ENCODE results near the gene CFAP68. TPM values are rescaled to one million over a fixed set of nuclear protein-coding genes. Genes with fewer than 3 reads are reported as not detected.

Gene CFAP68
- total and polyA plus RNA-seq, 2 of the 13 experiments (the other 11 are each of a cell fraction or from before 2014, with no cell fraction given), result 22.2 to 25.6 TPM

DNA sequence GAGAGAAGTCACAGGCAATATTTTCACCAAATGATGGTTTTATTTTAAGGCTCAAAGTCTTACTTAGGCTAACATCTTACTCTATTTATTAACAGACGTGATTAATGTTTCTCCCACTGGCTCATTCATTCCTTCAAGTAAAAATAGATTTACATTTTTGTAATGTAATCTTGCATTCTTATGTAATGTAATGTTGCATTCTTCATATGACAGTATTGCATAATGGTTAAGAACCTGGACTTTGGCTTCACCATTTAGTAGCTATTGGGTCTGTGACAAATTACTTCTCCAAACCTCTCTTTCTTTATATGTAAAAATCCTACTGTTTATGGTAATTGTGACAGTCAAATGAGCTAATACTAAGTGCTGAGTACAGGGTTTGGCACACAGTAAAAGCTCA, 54.5 kb downstream of the CFAP68 start (continued):
- TF ChIP-seq, protein P1, sequence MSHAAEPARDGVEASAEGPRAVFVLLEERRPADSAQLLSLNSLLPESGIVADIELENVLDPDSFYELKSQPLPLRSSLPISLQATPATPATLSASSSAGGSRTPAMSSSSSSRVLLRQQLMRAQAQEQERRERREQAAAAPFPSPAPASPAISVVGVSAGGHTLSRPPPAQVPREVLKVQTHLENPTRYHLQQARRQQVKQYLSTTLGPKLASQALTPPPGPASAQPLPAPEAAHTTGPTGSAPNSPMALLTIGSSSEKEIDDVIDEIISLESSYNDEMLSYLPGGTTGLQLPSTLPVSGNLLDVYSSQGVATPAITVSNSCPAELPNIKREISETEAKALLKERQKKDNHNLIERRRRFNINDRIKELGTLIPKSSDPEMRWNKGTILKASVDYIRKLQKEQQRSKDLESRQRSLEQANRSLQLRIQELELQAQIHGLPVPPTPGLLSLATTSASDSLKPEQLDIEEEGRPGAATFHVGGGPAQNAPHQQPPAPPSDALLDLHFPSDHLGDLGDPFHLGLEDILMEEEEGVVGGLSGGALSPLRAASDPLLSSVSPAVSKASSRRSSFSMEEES (CRISPR knock-in tag; IDR thresholded peaks at IDR 0.05), result peak; percentile 54; the same call in 1 of the 2 replicates
- TF ChIP-seq, protein P2, sequence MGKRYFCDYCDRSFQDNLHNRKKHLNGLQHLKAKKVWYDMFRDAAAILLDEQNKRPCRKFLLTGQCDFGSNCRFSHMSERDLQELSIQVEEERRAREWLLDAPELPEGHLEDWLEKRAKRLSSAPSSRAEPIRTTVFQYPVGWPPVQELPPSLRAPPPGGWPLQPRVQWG (CRISPR knock-in tag; IDR thresholded peaks at IDR 0.05; ENCODE audit: borderline replicate concordance, low read depth), result no peak
- TF ChIP-seq NFRKB (IDR thresholded peaks at IDR 0.05), result no peak
- TF ChIP-seq, protein P3, sequence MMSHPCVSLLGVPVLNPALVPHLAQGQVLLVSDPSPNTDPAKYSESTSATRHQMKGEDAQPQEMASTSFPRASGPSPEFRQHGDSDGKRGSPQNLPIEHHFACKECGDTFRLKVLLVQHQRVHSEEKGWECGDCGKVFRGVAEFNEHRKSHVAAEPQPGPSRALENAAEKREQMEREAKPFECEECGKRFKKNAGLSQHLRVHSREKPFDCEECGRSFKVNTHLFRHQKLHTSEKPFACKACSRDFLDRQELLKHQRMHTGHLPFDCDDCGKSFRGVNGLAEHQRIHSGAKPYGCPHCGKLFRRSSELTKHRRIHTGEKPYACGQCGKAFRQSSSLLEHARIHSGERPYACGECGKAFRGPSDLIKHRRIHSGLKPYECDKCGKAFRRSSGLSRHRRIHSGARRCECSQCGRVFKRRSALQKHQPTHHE (CRISPR knock-in tag; IDR thresholded peaks at IDR 0.05; ENCODE audit: borderline replicate concordance), result no peak
- TF ChIP-seq, protein P4, sequence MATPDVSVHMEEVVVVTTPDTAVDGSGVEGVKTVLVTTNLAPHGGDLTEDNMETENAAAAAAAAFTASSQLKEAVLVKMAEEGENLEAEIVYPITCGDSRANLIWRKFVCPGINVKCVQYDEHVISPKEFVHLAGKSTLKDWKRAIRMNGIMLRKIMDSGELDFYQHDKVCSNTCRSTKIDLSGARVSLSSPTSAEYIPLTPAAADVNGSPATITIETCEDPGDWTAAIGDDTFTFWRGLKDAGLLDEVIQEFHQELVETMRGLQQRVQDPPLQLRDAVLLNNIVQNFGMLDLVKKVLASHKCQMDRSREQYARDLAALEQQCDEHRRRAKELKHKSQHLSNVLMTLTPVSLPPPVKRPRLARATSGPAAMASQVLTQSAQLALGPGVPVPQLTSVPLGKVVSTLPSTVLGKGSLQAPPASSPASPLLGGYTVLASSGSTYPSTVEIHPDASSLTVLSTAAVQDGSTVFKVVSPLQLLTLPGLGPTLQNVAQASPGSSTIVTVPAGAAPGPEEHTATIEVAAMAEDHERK (CRISPR knock-in tag; IDR thresholded peaks at IDR 0.05; ENCODE audit: low read depth), result no peak
- no peak for TF ChIP-seq MAZ (IDR thresholded peaks at IDR 0.05; ENCODE audit: borderline replicate concordance, low read depth, low read length)
- no peak for TF ChIP-seq MAZ (CRISPR knock-in tag; IDR thresholded peaks at IDR 0.05; ENCODE audit: low read depth)
- TF ChIP-seq, protein P5, sequence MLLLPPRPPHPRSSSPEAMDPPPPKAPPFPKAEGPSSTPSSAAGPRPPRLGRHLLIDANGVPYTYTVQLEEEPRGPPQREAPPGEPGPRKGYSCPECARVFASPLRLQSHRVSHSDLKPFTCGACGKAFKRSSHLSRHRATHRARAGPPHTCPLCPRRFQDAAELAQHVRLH (CRISPR knock-in tag; IDR thresholded peaks at IDR 0.05; ENCODE audit: borderline replicate concordance, low read depth), result no peak
- TF ChIP-seq SYNCRIP (IDR thresholded peaks at IDR 0.05; ENCODE audit: insufficient read depth, low read depth, low read length), result no peak
- peak; percentile 67 for TF ChIP-seq HNF4A (CRISPR knock-in tag; IDR thresholded peaks at IDR 0.05)
- TF ChIP-seq MYNN (CRISPR knock-in tag; IDR thresholded peaks at IDR 0.05; ENCODE audit: low read depth), result no peak
- TF ChIP-seq ZMAT3 (CRISPR knock-in tag; conservative IDR thresholded peaks at IDR 0.05), result no peak
- TF ChIP-seq ZNF572 (CRISPR knock-in tag; IDR thresholded peaks at IDR 0.05), result no peak
- TF ChIP-seq REPIN1 (CRISPR knock-in tag; IDR thresholded peaks at IDR 0.05; ENCODE audit: borderline replicate concordance, low read depth), result no peak
- no peak for TF ChIP-seq ZNF350 (CRISPR knock-in tag; IDR thresholded peaks at IDR 0.05; ENCODE audit: borderline replicate concordance, low read depth)
- TF ChIP-seq, protein P6, sequence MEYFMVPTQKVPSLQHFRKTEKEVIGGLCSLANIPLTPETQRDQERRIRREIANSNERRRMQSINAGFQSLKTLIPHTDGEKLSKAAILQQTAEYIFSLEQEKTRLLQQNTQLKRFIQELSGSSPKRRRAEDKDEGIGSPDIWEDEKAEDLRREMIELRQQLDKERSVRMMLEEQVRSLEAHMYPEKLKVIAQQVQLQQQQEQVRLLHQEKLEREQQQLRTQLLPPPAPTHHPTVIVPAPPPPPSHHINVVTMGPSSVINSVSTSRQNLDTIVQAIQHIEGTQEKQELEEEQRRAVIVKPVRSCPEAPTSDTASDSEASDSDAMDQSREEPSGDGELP (IDR thresholded peaks at IDR 0.05; ENCODE audit: borderline replicate concordance, low read depth), result no peak
- TF ChIP-seq NR2C2 (CRISPR knock-in tag; IDR thresholded peaks at IDR 0.05; ENCODE audit: borderline replicate concordance), result no peak
- TF ChIP-seq, protein P7, sequence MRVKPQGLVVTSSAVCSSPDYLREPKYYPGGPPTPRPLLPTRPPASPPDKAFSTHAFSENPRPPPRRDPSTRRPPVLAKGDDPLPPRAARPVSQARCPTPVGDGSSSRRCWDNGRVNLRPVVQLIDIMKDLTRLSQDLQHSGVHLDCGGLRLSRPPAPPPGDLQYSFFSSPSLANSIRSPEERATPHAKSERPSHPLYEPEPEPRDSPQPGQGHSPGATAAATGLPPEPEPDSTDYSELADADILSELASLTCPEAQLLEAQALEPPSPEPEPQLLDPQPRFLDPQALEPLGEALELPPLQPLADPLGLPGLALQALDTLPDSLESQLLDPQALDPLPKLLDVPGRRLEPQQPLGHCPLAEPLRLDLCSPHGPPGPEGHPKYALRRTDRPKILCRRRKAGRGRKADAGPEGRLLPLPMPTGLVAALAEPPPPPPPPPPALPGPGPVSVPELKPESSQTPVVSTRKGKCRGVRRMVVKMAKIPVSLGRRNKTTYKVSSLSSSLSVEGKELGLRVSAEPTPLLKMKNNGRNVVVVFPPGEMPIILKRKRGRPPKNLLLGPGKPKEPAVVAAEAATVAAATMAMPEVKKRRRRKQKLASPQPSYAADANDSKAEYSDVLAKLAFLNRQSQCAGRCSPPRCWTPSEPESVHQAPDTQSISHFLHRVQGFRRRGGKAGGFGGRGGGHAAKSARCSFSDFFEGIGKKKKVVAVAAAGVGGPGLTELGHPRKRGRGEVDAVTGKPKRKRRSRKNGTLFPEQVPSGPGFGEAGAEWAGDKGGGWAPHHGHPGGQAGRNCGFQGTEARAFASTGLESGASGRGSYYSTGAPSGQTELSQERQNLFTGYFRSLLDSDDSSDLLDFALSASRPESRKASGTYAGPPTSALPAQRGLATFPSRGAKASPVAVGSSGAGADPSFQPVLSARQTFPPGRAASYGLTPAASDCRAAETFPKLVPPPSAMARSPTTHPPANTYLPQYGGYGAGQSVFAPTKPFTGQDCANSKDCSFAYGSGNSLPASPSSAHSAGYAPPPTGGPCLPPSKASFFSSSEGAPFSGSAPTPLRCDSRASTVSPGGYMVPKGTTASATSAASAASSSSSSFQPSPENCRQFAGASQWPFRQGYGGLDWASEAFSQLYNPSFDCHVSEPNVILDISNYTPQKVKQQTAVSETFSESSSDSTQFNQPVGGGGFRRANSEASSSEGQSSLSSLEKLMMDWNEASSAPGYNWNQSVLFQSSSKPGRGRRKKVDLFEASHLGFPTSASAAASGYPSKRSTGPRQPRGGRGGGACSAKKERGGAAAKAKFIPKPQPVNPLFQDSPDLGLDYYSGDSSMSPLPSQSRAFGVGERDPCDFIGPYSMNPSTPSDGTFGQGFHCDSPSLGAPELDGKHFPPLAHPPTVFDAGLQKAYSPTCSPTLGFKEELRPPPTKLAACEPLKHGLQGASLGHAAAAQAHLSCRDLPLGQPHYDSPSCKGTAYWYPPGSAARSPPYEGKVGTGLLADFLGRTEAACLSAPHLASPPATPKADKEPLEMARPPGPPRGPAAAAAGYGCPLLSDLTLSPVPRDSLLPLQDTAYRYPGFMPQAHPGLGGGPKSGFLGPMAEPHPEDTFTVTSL (CRISPR knock-in tag; IDR thresholded peaks at IDR 0.05; ENCODE audit: borderline replicate concordance), result no peak
- TF ChIP-seq ZNF17 (CRISPR knock-in tag; IDR thresholded peaks at IDR 0.05), result no peak
